Pancreas (tissue), 10 donors: ENCODE results near the gene MRGPRG. TPM values are rescaled to one million over a fixed set of nuclear protein-coding genes. Genes with fewer than 3 reads are reported as not detected.
A peak's percentile ranks its signal among the peaks of the same experiment; 100 is the strongest.

Experiments
- ATAC-seq, 4 donors: fragments of 200-7000 bp; cut with Tn5 transposase; one replicate each; pipeline versions ENCODE4 v1.8.0 to v1.9.1; 2020; ENCODE audit warnings: mild to moderate bottlenecking in 4 of 4, moderate library complexity in 4 of 4
- DNase-seq, 6 donors: peaks; one replicate each; pipeline ENCODE4 v3.0.0-alpha.2; 2020
- FAIRE-seq: peaks from 2 replicates; lab custom pipeline; 2012; peaks lifted over from hg19 to GRCh38; lab: Jason Lieb, UNC
- H3K27ac ChIP-seq, 4 donors: fragments of 200-600 bp; sonication (generic); 1 replicate in 3 of 4; 2 replicates in 1 of 4; pipeline versions ENCODE4 v1.5.0 to v1.8.0; 2020
- H3K27me3 ChIP-seq, 4 donors: fragments of 200-600 bp; one replicate each; pipeline ENCODE4 v1.8.0; 2021
- H3K36me3 ChIP-seq, 3 donors: fragments of 200-600 bp; sonication (generic) in 1 of 3; one replicate each; pipeline versions ENCODE4 v1.5.0 to v1.8.0; 2020 to 2021
- H3K4me1 ChIP-seq, 3 donors: fragments of 200-600 bp; one replicate each; pipeline ENCODE4 v1.8.0; 2021
- H3K4me3 ChIP-seq, 4 donors: fragments of 200-600 bp; sonication (generic) in 2 of 4; one replicate each; pipeline versions ENCODE4 v1.5.0 to v1.8.0; 2020 to 2021
- H3K9me3 ChIP-seq, 4 donors: fragments of 200-600 bp; one replicate each; pipeline ENCODE4 v1.8.0; 2021
- WGBS, 2 donors: extraction: QIAGEN DNeasy Blood & Tissue Kit; methylation state at CpG; one replicate each; pipeline ENCODE4 v1.1.7; 2013; 5-methylcytosine and 5-hydroxymethylcytosine counted together
- intact Hi-C, 3 donors: fragments of 100-400 bp; cut with DNase I; formaldehyde crosslinking; loops; one replicate each; pipeline versions ENCODE4 v1.11.1 to v1.14.2; 2022
- polyA plus RNA-seq, 2 donors: library from polyadenylated mRNA; stranded (reverse); fragments of 200-250 nt; gene quantifications; one replicate each; pipeline ENCODE4 v1.2.3, GENCODE V29; 2013
- total RNA-seq, 6 donors: library from RNA; stranded (reverse); fragmentation: NEBNext Ultra II Directional in 4 of 6; extraction: Animal tissue kit (Norgen Biotek cat#: 25700) in 4 of 6; gene quantifications; one replicate each; pipeline versions ENCODE4 v1.2.1 to v1.2.4, GENCODE V29; 2021 to 2023
- TF ChIP-seq, protein P1 (sequence below), 4 donors: fragments of 200-600 bp; sonication (generic) in 3 of 4; IDR thresholded peaks; one replicate each; pipeline versions ENCODE4 v1.5.0 to v1.8.0; 2021; ENCODE audit warnings: antibody characterized with exemption in 4 of 4
- donor health status: healthy with polysubstance abuse.
- donor health status: DM: no; HTN: no; CAD: no; lungs with moderate emphysema.
- donor health status: DM: no; HTN: no; CAD: no.
- donor health status: control.
- donor health status: control.
- donor health status: Bipolar disorder and iron deficiency.
- donor health status: DM: yes; HTN: yes; CAD: no.
- donor health status: DM: no; HTN: no; CAD: no.
- donor health status: DM: no; HTN: no; CAD: no.
- donor health status: DM: yes; HTN: yes; CAD: no.

The MRGPRG gene
- total and polyA plus RNA-seq, 8 donors, result not detected

DNA sequence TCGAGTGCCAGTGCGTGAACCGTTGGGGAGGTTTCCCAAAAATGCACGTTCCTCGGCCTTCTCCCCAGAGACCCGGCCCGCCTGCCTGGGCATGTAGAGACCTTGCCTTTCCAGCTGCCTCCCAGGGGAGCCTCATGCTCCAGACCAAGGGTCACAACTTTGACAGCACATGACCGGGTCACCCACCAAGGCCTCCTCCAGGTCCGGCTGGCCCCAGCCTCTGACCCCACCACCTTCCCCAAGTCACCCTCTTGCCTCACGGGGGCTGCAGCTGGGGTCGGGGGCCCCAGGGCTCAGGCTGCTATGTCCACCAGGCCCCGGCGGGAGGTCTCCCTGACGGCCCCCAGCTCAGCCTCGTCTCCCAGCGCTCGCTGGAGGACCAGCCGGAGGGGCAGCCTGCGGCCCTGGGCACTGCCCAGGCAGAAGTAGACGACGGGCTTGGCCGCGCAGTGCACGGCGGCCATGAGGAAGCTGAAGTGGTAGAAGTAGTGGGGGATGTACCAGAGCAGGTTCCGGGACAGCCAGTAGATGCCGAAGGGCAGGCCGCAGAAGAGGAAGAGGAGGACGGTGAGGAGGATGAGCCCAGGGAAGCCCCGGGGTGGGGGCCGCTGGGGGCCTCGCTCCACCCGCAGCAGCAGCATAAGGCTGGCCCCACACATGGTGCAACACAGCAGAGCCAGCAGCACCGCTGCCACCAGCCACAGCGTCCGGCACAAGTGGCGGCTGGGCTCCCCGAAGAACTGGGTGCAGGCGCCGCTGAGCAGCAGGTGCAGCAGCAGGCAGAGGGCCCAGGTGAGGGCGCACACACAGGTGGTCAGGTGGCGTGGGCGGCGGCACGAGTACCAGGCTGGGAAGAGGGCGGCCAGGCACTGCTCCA is 9.2 kb upstream of the MRGPRG start:
- DNase-seq (peak in 3 of 6 donors; percentile 21 to 61 (median 52)), FAIRE-seq (no peak), ATAC-seq (no peak)
- TF ChIP-seq, protein P1, sequence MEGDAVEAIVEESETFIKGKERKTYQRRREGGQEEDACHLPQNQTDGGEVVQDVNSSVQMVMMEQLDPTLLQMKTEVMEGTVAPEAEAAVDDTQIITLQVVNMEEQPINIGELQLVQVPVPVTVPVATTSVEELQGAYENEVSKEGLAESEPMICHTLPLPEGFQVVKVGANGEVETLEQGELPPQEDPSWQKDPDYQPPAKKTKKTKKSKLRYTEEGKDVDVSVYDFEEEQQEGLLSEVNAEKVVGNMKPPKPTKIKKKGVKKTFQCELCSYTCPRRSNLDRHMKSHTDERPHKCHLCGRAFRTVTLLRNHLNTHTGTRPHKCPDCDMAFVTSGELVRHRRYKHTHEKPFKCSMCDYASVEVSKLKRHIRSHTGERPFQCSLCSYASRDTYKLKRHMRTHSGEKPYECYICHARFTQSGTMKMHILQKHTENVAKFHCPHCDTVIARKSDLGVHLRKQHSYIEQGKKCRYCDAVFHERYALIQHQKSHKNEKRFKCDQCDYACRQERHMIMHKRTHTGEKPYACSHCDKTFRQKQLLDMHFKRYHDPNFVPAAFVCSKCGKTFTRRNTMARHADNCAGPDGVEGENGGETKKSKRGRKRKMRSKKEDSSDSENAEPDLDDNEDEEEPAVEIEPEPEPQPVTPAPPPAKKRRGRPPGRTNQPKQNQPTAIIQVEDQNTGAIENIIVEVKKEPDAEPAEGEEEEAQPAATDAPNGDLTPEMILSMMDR (IDR thresholded peaks at IDR 0.05), result no peak
- no peaks in the 10 kb centered on the region for H3K4me1 ChIP-seq
- no peak overlapping the region for H3K27ac ChIP-seq
- peaks cover 0 to 3% (median 0%) of the 10 kb centered on the region in 4 donors for H3K27me3 ChIP-seq
- H3K36me3 ChIP-seq, result no peaks in the 10 kb centered on the region
- H3K4me3 ChIP-seq, result no peak overlapping the region
- 72 to 76% methylated on average over 46 of the region's 46 CpGs for WGBS, 2 donors
- H3K9me3 ChIP-seq, result no peaks in the 10 kb centered on the region
- intact Hi-C loops, result loop anchor here in 1 of 3 donors (10.0 kb wide), 2 partner anchors 63 to 123 kb away; partner anchors contain the start of gene OSBPL5

DNA sequence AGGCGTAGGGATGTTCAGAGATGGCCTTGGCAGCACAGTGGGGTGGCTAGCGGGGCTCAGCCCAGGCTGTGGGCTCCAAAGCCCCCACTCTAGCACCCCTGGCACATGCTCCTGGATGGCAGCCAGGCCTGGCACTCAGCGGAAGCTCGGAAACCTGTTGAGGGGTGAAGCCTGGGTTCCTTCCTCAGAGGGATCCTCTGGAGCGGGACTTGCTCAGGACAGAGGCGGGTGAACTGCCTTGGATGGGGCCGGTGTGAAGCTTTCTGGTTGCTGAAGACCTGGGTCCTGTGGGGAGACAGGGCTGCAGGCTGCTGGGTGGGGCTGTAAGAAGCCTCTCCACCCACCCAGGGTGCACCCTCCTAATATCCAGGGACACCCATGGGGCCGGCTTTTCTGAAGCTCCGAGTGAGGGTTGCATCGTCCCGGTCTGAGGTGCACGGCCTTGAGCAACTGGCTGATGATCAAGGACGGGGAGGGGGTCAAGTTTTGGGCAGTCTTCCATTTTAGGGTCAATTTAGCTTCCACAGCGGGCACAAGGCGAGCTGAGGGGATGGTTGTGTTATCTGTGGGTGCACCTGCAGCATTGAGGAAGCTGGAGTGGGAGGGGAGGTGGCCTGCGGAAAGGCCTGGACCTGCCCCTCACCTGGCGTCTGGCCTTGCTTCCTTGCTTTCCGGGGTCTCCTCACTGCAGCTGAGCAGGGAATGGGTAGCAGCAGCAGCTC is 8.4 kb upstream of the MRGPRG start:
- H3K27me3 ChIP-seq, result peaks cover 0 to 3% (median 0%) of the 10 kb centered on the region in 4 donors
- H3K36me3 ChIP-seq, result no peaks in the 10 kb centered on the region
- ATAC-seq, result no peak
- 64 to 70% methylated on average over 18 of the region's 18 CpGs for WGBS, 2 donors
- H3K9me3 ChIP-seq, result no peaks in the 10 kb centered on the region
- TF ChIP-seq, protein P1 (IDR thresholded peaks at IDR 0.05), result no peak
- H3K4me3 ChIP-seq, result no peak overlapping the region
- intact Hi-C loops, result loop anchor here in 1 of 3 donors (10.0 kb wide), 2 partner anchors 62 to 122 kb away; partner anchors contain the start of gene OSBPL5
- no peak for FAIRE-seq
- no peak overlapping the region for H3K27ac ChIP-seq
- peak in 2 of 6 donors; percentile 30 to 49 for DNase-seq
- H3K4me1 ChIP-seq, result no peaks in the 10 kb centered on the region

- peak in 1 of 6 donors; percentile 38 for DNase-seq
- FAIRE-seq, result no peak
- no peaks in the 10 kb centered on the region for H3K36me3 ChIP-seq
- 71 to 74% methylated on average over 21 of the region's 21 CpGs for WGBS, 2 donors
- H3K27me3 ChIP-seq, result peaks cover 0 to 3% (median 0%) of the 10 kb centered on the region in 4 donors
- no peak overlapping the region for H3K4me3 ChIP-seq
- intact Hi-C loops, result loop anchor here in 1 of 3 donors (10.0 kb wide), 2 partner anchors 61 to 121 kb away; partner anchors contain the start of gene OSBPL5
- TF ChIP-seq, protein P1 (IDR thresholded peaks at IDR 0.05), result no peak
- no peak for ATAC-seq
- no peak overlapping the region for H3K27ac ChIP-seq
- H3K4me1 ChIP-seq, result no peaks in the 10 kb centered on the region
- H3K9me3 ChIP-seq, result no peaks in the 10 kb centered on the region
These were observed 7.5 kb upstream of the MRGPRG start for GRCh38 chr11:3225826-3226750.

GRCh38 chr11:3225159-3225758 is 6.6 kb upstream of the MRGPRG start:
- DNase-seq, result peak in 2 of 6 donors; percentile 54 to 58
- no peak for FAIRE-seq
- intact Hi-C loops, result loop anchor here in 1 of 3 donors (10.0 kb wide), 2 partner anchors 60 to 120 kb away; partner anchors contain the start of gene OSBPL5
- Histone ChIP-seq H3K4me3 (no peak overlapping the region), H3K27ac (no peak overlapping the region), H3K27me3 (no peaks in the 10 kb centered on the region), H3K4me1 (no peaks in the 10 kb centered on the region), H3K9me3 (no peaks in the 10 kb centered on the region), H3K36me3 (no peaks in the 10 kb centered on the region)
- 66 to 72% methylated on average over 17 of the region's 17 CpGs for WGBS, 2 donors
- no peak for ATAC-seq
- TF ChIP-seq, protein P1 (IDR thresholded peaks at IDR 0.05), result no peak
